OCI-LY3 (cell line): ENCODE measurements around the gene IGHMBP2.
A peak's percentile ranks its signal among the peaks of the same experiment; 100 is the strongest.

Source experiments
- H2AFZ ChIP-seq: fragments of 200-600, 300-600 bp; shearing (Covaris generic); 2 replicates; pipeline ENCODE4 v1.6.0; 2014; ENCODE audit warnings: antibody characterized with exemption, low read depth, low read length
- H3K27ac ChIP-seq: fragments of 200-600, 300-600 bp; sonication (generic); 2 replicates; pipeline ENCODE4 v1.5.1; 2014; ENCODE audit warnings: mild to moderate bottlenecking, low read length, moderate library complexity, mixed read lengths
- H3K27me3 ChIP-seq: fragments of 200-600, 300-600 bp; sonication (generic); 2 replicates; pipeline ENCODE4 v1.6.1; 2014; ENCODE audit warnings: low read depth, low read length, mixed read lengths
- H3K36me3 ChIP-seq: fragments of 200-600, 300-600 bp; sonication (generic); replicated peaks from 2 replicates; pipeline ENCODE3; 2014; ENCODE audit warnings: low read depth, low read length, mixed read lengths
- H3K4me1 ChIP-seq: fragments of 300-600, 200-600 bp; sonication (generic); 2 replicates; pipeline ENCODE4 v1.6.1; 2014; ENCODE audit warnings: low read length, mixed read lengths
- H3K4me2 ChIP-seq: fragments of 200-600, 300-600 bp; sonication (generic); 2 replicates; pipeline ENCODE4 v1.6.1; 2014; ENCODE audit warnings: low read length, mixed read lengths
- H3K4me3 ChIP-seq: fragments of 300-600, 200-600 bp; sonication (generic); 2 replicates; pipeline ENCODE4 v1.5.1; 2014; ENCODE audit warnings: antibody characterized with exemption, mild to moderate bottlenecking, low read length, moderate library complexity
- H3K79me2 ChIP-seq: fragments of 300-600, 200-600 bp; shearing (Covaris generic); 2 replicates; pipeline ENCODE4 v1.6.1; 2014; ENCODE audit warnings: mild to moderate bottlenecking, low read length, mixed read lengths
- H3K9ac ChIP-seq: fragments of 300-600, 200-600 bp; shearing (Covaris generic); 2 replicates; pipeline ENCODE4 v1.6.0; 2014; ENCODE audit warnings: mild to moderate bottlenecking, low read length, moderate library complexity
- H3K9me3 ChIP-seq: fragments of 200-600, 300-600 bp; shearing (Covaris generic); 2 replicates; pipeline ENCODE4 v1.6.1; 2014; ENCODE audit warnings: low read length, mixed read lengths; ENCODE audit not compliant: insufficient read depth
- H4K20me1 ChIP-seq: fragments of 200-600, 300-600 bp; sonication (generic); 2 replicates; pipeline ENCODE4 v1.6.1; 2016; ENCODE audit warnings: low read length, mixed read lengths; ENCODE audit not compliant: insufficient read depth
- CTCF ChIP-seq: fragments of 200-600, 300-600 bp; sonication (generic); IDR thresholded peaks from 2 replicates; pipeline ENCODE4 v1.5.1; 2014; ENCODE audit warnings: antibody characterized with exemption, low read length, low read depth
- EZH2phosphoT487 ChIP-seq: fragments of 200-600 bp; shearing (Covaris generic); IDR thresholded peaks from 2 replicates; pipeline ENCODE4 v1.6.1; 2018; ENCODE audit warnings: antibody characterized with exemption, mixed run types, low read depth

IGHMBP2 gene

GRCh38 chr11:68857037-68857586 is 46.6 kb upstream of the IGHMBP2 start:
- H3K27ac ChIP-seq = no peak overlapping the region
- peaks cover 5% of the 10 kb centered on the region; the same call in 1 of the 2 replicates for H3K9me3 ChIP-seq
- no peak overlapping the region for H3K4me2 ChIP-seq
- no peaks in the 10 kb centered on the region for H3K4me1 ChIP-seq
- peaks cover 8% of the 10 kb centered on the region; the same call in 1 of the 2 replicates for H3K27me3 ChIP-seq
- no peak overlapping the region for H3K9ac ChIP-seq
- no peaks in the 10 kb centered on the region for H4K20me1 ChIP-seq
- H2AFZ ChIP-seq = no peak overlapping the region
- H3K4me3 ChIP-seq = no peak overlapping the region
- no peaks in the 10 kb centered on the region for H3K79me2 ChIP-seq
- H3K36me3 ChIP-seq = no peaks in the 10 kb centered on the region
- TF ChIP-seq EZH2phosphoT487 (no peak), CTCF (peak; percentile 9; the same call in 1 of the 2 replicates)

- Histone ChIP-seq H3K36me3 (no peaks in the 10 kb centered on the region), H3K9ac (no peak overlapping the region), H3K79me2 (no peaks in the 10 kb centered on the region), H2AFZ (no peak overlapping the region), H3K9me3 (peaks cover 5% of the 10 kb centered on the region; the same call in 1 of the 2 replicates), H3K4me3 (no peak overlapping the region), H3K4me2 (no peak overlapping the region), H4K20me1 (no peaks in the 10 kb centered on the region), H3K27me3 (peaks cover 4% of the 10 kb centered on the region; the same call in 1 of the 2 replicates), H3K4me1 (no peaks in the 10 kb centered on the region), H3K27ac (no peak overlapping the region)
- TF ChIP-seq CTCF (no peak), EZH2phosphoT487 (no peak)
These were observed 44.6 kb upstream of the IGHMBP2 start for GRCh38 chr11:68859123-68859522.

GRCh38 chr11:68862421-68862820 is 41.3 kb upstream of the IGHMBP2 start:
- Histone ChIP-seq H3K9me3 (peaks cover 5% of the 10 kb centered on the region; the same call in 1 of the 2 replicates), H3K4me1 (no peaks in the 10 kb centered on the region), H3K4me2 (no peak overlapping the region), H3K27ac (no peak overlapping the region), H2AFZ (no peak overlapping the region), H4K20me1 (no peaks in the 10 kb centered on the region), H3K79me2 (no peaks in the 10 kb centered on the region), H3K36me3 (no peaks in the 10 kb centered on the region), H3K9ac (no peak overlapping the region), H3K27me3 (peaks cover 3% of the 10 kb centered on the region; the same call in 1 of the 2 replicates), H3K4me3 (no peak overlapping the region)
- TF ChIP-seq CTCF (no peak), EZH2phosphoT487 (no peak)

- Histone ChIP-seq H4K20me1 (no peaks in the 10 kb centered on the region), H3K79me2 (no peaks in the 10 kb centered on the region), H2AFZ (no peak overlapping the region), H3K27ac (no peak overlapping the region), H3K4me3 (no peak overlapping the region), H3K9ac (no peak overlapping the region), H3K36me3 (no peaks in the 10 kb centered on the region), H3K27me3 (peaks cover 7% of the 10 kb centered on the region), H3K4me1 (no peaks in the 10 kb centered on the region), H3K4me2 (no peak overlapping the region), H3K9me3 (peaks cover 5% of the 10 kb centered on the region; the same call in 1 of the 2 replicates)
- TF ChIP-seq CTCF = no peak
- no peak for TF ChIP-seq EZH2phosphoT487
These were observed 40.0 kb upstream of the IGHMBP2 start for GRCh38 chr11:68863553-68864265.
